ENCODE measurements around the gene HOXB13.

GRCh38 chr17:48740537-48740936 is 12.0 kb upstream of the HOXB13 start:
- TF ChIP-seq, protein P1, sequence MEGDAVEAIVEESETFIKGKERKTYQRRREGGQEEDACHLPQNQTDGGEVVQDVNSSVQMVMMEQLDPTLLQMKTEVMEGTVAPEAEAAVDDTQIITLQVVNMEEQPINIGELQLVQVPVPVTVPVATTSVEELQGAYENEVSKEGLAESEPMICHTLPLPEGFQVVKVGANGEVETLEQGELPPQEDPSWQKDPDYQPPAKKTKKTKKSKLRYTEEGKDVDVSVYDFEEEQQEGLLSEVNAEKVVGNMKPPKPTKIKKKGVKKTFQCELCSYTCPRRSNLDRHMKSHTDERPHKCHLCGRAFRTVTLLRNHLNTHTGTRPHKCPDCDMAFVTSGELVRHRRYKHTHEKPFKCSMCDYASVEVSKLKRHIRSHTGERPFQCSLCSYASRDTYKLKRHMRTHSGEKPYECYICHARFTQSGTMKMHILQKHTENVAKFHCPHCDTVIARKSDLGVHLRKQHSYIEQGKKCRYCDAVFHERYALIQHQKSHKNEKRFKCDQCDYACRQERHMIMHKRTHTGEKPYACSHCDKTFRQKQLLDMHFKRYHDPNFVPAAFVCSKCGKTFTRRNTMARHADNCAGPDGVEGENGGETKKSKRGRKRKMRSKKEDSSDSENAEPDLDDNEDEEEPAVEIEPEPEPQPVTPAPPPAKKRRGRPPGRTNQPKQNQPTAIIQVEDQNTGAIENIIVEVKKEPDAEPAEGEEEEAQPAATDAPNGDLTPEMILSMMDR (IDR thresholded peaks at IDR 0.05): no peak
- TF ChIP-seq POLR2AphosphoS5 (IDR thresholded peaks at IDR 0.05): no peak
- no peak for TF ChIP-seq POLR2A (IDR thresholded peaks at IDR 0.05)
- no peak for TF ChIP-seq EP300 (IDR thresholded peaks at IDR 0.05)

Measured in suprapubic skin (tissue), 4 donors.